ENCODE results near the gene IGF2BP1.

Gene IGF2BP1

DNA sequence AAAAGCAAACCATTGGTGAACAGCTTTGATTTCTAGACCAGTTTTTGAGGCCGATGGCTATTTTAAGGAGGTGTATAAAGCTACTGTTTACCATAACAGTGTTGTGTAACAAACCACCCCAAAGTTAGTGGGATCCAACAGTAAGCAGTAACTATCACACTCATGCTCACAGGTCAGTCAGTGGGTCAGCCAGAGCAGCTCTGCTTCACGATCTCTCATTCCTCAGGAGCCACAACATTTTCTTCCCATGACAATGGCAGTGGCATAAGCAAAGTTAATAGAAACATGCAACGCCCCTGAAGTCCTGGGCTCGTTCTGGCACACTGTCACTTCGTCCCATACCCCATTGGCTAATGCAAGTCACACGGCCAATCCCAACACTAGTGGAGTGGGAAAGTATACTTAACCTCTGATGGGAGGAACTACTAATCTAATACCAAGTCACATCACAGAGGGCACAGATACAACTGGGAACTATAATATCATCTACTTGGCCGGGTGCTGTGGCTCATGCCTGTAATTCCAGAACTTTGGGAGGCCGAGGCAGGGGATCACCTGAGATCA lies 107.4 kb downstream of the IGF2BP1 start:
- no peak overlapping the region for H3K27ac ChIP-seq
- no peak for TF ChIP-seq ZFX (IDR thresholded peaks at IDR 0.05; ENCODE audit: borderline replicate concordance)
- TF ChIP-seq, protein P1, sequence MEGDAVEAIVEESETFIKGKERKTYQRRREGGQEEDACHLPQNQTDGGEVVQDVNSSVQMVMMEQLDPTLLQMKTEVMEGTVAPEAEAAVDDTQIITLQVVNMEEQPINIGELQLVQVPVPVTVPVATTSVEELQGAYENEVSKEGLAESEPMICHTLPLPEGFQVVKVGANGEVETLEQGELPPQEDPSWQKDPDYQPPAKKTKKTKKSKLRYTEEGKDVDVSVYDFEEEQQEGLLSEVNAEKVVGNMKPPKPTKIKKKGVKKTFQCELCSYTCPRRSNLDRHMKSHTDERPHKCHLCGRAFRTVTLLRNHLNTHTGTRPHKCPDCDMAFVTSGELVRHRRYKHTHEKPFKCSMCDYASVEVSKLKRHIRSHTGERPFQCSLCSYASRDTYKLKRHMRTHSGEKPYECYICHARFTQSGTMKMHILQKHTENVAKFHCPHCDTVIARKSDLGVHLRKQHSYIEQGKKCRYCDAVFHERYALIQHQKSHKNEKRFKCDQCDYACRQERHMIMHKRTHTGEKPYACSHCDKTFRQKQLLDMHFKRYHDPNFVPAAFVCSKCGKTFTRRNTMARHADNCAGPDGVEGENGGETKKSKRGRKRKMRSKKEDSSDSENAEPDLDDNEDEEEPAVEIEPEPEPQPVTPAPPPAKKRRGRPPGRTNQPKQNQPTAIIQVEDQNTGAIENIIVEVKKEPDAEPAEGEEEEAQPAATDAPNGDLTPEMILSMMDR (IDR thresholded peaks at IDR 0.05): no peak
